HFFc6 (cell line): ENCODE data around the gene GARIN5B. TPM values are rescaled to one million over a fixed set of nuclear protein-coding genes. Genes with fewer than 3 reads are reported as not detected.

ENCODE experiments used
- DNase-seq: peaks from one replicate; pipeline ENCODE4 v3.0.0-alpha.2; 2018
- H3K27ac Mint-ChIP-seq: 2 replicates; pipeline ENCODE4 v1.8.0; 2020; ENCODE audit warnings: mild to moderate bottlenecking, mixed read lengths
- H3K27me3 Mint-ChIP-seq: 2 replicates; pipeline ENCODE4 v1.8.0; 2021; ENCODE audit warnings: mild to moderate bottlenecking, moderate library complexity, mixed read lengths; ENCODE audit not compliant: insufficient read depth
- H3K36me3 Mint-ChIP-seq: 2 replicates; pipeline ENCODE4 v1.8.0; 2021; ENCODE audit warnings: low read depth, mixed read lengths
- H3K4me1 Mint-ChIP-seq: 2 replicates; pipeline ENCODE4 v1.8.0; 2020; ENCODE audit warnings: low read depth, mixed read lengths
- H3K4me3 Mint-ChIP-seq: 2 replicates; pipeline ENCODE4 v1.8.0; 2020; ENCODE audit warnings: mild to moderate bottlenecking, moderate library complexity, mixed read lengths
- H3K9me3 Mint-ChIP-seq: 2 replicates; pipeline ENCODE4 v1.8.0; 2020; ENCODE audit warnings: mild to moderate bottlenecking, mixed read lengths
- total RNA-seq, 6 experiments: library from RNA; stranded (reverse); fragmentation: NEBNext Ultra II Directional; extraction: Animal tissue kit (Norgen Biotek cat#: 25700); gene quantifications; 2 replicates in 1 of 6; 3 replicates in 5 of 6; pipeline ENCODE4 v1.2.3, GENCODE V29; 2021
- TF ChIP-seq, protein P1 (sequence below): fragments of 200-600 bp; sonication (generic); IDR thresholded peaks from 2 replicates; pipeline ENCODE4 v1.5.0; 2021; ENCODE audit warnings: antibody characterized with exemption, mild to moderate bottlenecking

Gene GARIN5B
- total RNA-seq, 6 experiments from 2014 or later, result 0.05 TPM; not detected in 5

DNA sequence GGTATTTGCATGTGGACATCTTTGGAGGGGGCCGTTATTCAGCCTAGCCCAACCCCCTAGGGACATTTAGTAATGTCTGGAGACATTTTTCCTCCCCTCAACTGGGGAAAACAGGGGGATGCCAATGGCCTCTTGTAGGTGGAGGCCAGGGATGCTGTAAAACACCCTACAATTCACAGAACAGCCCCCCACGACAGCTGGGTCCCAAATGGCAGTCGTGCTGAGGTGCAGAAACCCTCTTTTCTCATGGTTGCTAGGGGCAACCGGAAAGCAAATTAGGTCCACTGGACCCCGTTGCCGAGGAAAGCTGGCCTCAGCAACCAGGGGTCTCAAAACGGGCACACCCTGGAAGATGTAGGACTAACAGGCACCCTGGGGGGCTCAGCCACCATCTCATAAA lies 52.6 kb downstream of the GARIN5B start:
- Mint-ChIP-seq H3K27me3 (peaks cover 1% of the 10 kb centered on the region; the same call in 1 of the 2 replicates), H3K9me3 (no peaks in the 10 kb centered on the region), H3K27ac (no peak overlapping the region), H3K4me1 (no peaks in the 10 kb centered on the region), H3K36me3 (peaks cover 17% of the 10 kb centered on the region; the same call in 1 of the 2 replicates), H3K4me3 (no peak overlapping the region; the same call in 1 of the 2 replicates)
- TF ChIP-seq, protein P1, sequence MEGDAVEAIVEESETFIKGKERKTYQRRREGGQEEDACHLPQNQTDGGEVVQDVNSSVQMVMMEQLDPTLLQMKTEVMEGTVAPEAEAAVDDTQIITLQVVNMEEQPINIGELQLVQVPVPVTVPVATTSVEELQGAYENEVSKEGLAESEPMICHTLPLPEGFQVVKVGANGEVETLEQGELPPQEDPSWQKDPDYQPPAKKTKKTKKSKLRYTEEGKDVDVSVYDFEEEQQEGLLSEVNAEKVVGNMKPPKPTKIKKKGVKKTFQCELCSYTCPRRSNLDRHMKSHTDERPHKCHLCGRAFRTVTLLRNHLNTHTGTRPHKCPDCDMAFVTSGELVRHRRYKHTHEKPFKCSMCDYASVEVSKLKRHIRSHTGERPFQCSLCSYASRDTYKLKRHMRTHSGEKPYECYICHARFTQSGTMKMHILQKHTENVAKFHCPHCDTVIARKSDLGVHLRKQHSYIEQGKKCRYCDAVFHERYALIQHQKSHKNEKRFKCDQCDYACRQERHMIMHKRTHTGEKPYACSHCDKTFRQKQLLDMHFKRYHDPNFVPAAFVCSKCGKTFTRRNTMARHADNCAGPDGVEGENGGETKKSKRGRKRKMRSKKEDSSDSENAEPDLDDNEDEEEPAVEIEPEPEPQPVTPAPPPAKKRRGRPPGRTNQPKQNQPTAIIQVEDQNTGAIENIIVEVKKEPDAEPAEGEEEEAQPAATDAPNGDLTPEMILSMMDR, result no peak
- no peak for DNase-seq

DNA sequence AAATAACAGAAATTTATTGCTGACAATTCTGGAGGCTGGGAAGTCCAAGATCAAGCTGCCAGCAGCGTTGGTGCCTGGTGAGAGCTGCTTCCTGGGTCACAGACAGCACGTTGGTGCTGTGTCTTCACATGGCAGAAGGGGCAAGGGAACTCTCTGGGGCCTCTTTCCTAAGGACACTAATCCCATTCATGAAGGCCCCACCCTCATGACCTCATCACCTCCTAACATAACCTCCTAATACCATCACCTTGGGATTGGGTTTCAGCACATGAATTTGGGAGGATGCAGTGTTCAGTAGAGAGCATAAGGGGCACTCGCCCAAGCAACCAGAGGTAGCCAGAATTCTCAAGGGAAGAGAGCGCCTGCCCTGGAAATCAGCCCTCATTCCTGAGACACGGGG lies 53.6 kb downstream of the GARIN5B start:
- Mint-ChIP-seq H3K27ac (no peak overlapping the region), H3K4me1 (no peaks in the 10 kb centered on the region), H3K36me3 (peaks cover 17% of the 10 kb centered on the region; the same call in 1 of the 2 replicates), H3K9me3 (no peaks in the 10 kb centered on the region), H3K4me3 (no peak overlapping the region), H3K27me3 (peaks cover 1% of the 10 kb centered on the region; the same call in 1 of the 2 replicates)
- TF ChIP-seq, protein P1, result no peak
- DNase-seq, result no peak

DNA sequence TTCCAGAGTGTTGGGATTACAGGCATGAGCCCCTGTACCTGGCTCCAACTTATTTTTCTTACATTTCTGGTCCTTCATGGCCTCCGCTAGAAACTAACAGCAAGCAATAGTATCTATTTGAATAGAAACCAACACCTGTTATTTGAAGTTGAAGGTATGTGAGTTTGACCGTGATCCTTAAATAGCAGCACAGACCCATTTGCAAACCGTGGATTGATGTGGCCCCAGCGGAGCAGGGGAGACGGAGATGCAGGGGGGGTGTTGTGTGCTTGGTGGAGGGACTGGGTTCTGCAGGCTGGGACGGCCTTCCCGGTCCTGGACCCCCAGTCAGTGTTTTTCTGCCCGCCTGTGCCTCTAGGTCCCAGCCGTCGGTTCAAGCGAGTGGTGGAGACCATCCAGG lies 54.8 kb downstream of the GARIN5B start:
- no peaks in the 10 kb centered on the region for H3K9me3 Mint-ChIP-seq
- H3K36me3 Mint-ChIP-seq, result peaks cover 17% of the 10 kb centered on the region; the same call in 1 of the 2 replicates
- H3K4me3 Mint-ChIP-seq, result no peak overlapping the region
- DNase-seq, result no peak
- H3K27me3 Mint-ChIP-seq, result no peaks in the 10 kb centered on the region; the same call in 1 of the 2 replicates
- H3K4me1 Mint-ChIP-seq, result no peaks in the 10 kb centered on the region
- no peak overlapping the region for H3K27ac Mint-ChIP-seq
- TF ChIP-seq, protein P1, result no peak

DNA sequence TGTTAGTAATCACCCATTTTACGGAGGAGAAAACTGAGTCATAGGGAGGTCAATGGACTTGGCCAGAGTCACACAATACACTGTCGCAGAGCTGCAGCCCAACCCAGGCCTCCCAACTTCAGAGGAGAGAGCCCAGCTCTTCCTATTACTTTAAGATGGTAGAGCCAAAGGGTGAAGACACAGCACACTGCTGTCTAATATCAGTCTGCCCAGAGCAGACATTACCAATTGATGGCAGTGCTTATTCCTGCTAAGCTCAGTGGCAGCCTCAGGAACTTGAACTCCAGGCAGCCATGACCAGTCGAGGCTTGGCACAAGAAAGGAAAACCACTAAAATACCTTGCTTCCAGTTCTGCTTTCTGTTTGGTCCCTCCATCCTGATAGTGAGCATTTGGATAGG lies 56.3 kb downstream of the GARIN5B start:
- H3K27ac Mint-ChIP-seq, result no peak overlapping the region
- peaks cover 17% of the 10 kb centered on the region; the same call in 1 of the 2 replicates for H3K36me3 Mint-ChIP-seq

DNA sequence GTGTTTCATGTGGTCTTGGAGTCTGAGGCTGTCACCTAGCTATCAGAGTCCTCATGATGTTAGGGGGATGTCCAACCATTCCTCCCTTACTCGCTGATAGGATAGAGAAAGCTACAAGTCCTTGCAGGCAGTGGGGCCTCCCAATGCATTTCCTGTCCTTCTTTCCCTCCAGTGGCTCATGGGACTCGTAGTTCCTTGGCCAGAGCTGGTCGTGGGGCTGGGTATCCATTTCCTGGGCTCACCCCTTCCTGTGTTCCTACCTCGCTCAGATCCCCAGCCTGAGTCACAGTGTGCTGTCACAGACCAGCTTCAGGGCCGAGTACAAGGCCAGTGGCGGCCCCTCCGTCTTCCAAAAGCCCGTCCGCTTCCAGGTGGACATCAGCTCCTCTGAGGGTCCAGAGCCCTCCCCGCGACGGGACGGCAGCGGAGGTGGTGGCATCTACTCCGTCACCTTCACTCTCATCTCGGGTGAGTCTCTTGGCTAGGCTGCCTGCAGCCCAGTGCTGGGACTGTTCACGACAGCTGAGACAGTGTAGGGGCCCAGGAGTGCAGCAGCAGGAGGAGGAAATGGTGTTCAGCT lies 57.0 kb downstream of the GARIN5B start:
- Mint-ChIP-seq H3K9me3 (no peaks in the 10 kb centered on the region), H3K4me1 (0 out of 2 replicates have a peak, but pooled peaks cover 7% of the 10 kb centered on the region), H3K27me3 (no peaks in the 10 kb centered on the region; the same call in 1 of the 2 replicates), H3K4me3 (no peak overlapping the region), H3K27ac (no peak overlapping the region), H3K36me3 (peaks cover 17% of the 10 kb centered on the region; the same call in 1 of the 2 replicates)
- DNase-seq, result no peak
- TF ChIP-seq, protein P1, result no peak

More for the DNA sequence above, 56.3 kb downstream of the GARIN5B start:
- H3K27me3 Mint-ChIP-seq, result no peaks in the 10 kb centered on the region; the same call in 1 of the 2 replicates
- DNase-seq, result no peak
- 0 out of 2 replicates have a peak, but pooled peaks cover 3% of the 10 kb centered on the region for H3K4me1 Mint-ChIP-seq
- TF ChIP-seq, protein P1, result no peak
- no peak overlapping the region for H3K4me3 Mint-ChIP-seq
- H3K9me3 Mint-ChIP-seq, result no peaks in the 10 kb centered on the region
